H9 (cell line): ENCODE results near the gene INO80. TPM values are rescaled to one million over a fixed set of nuclear protein-coding genes. Genes with fewer than 3 reads are reported as not detected.
A peak's percentile ranks its signal among the peaks of the same experiment; 100 is the strongest.

Experiments used
- DNase-seq: peaks from one replicate; pipeline ENCODE4 v3.0.0-alpha.2; 2017
- H2AFZ ChIP-seq: one replicate; pipeline ENCODE4 v1.6.1; 2013; ENCODE audit warnings: mild to moderate bottlenecking, low read length, control low read depth, moderate library complexity
- H2AK5ac ChIP-seq: 2 replicates; pipeline ENCODE4 v1.6.1; 2013; ENCODE audit warnings: low read length, control low read depth, mixed read lengths; ENCODE audit not compliant: insufficient read length
- H2BK120ac ChIP-seq: one replicate; pipeline ENCODE4 v1.6.1; 2013; ENCODE audit warnings: low read depth, mild to moderate bottlenecking, low read length, control low read depth, inconsistent platforms; ENCODE audit not compliant: poor library complexity, severe bottlenecking
- H2BK12ac ChIP-seq: 2 replicates; pipeline ENCODE4 v1.6.1; 2013; ENCODE audit warnings: low read length, control low read depth, mixed read lengths, low read depth; ENCODE audit not compliant: insufficient read length
- H2BK15ac ChIP-seq: 2 replicates; pipeline ENCODE4 v1.6.1; 2013; ENCODE audit warnings: low read depth, low read length, control low read depth
- H2BK20ac ChIP-seq: one replicate; pipeline ENCODE4 v1.6.1; 2013; ENCODE audit warnings: low read depth, mild to moderate bottlenecking, low read length, control low read depth, inconsistent platforms; ENCODE audit not compliant: poor library complexity, severe bottlenecking
- H2BK5ac ChIP-seq: 2 replicates; pipeline ENCODE4 v1.6.1; 2013; ENCODE audit warnings: low read length, control low read depth, mixed read lengths; ENCODE audit not compliant: insufficient read length
- H3K14ac ChIP-seq: 2 replicates; pipeline ENCODE4 v1.6.1; 2013; ENCODE audit warnings: low read length, control low read depth; ENCODE audit not compliant: insufficient read depth
- H3K18ac ChIP-seq: 2 replicates; pipeline ENCODE4 v1.6.1; 2013; ENCODE audit warnings: low read depth, mild to moderate bottlenecking, mixed read lengths, low read length, control low read depth; ENCODE audit not compliant: insufficient read length
- H3K23ac ChIP-seq: 2 replicates; pipeline ENCODE4 v1.6.1; 2013; ENCODE audit warnings: low read length, control low read depth, mixed read lengths, low read depth; ENCODE audit not compliant: insufficient read length
- H3K23me2 ChIP-seq: 2 replicates; pipeline ENCODE4 v1.6.1; 2013; ENCODE audit warnings: low read depth, mild to moderate bottlenecking, mixed read lengths, low read length, control low read depth; ENCODE audit not compliant: insufficient read length, poor library complexity, severe bottlenecking
- H3K27ac ChIP-seq: 2 replicates; pipeline ENCODE4 v1.5.1; 2013; ENCODE audit warnings: low read length, control low read depth, mixed read lengths, low read depth; ENCODE audit not compliant: insufficient read length
- H3K27me3 ChIP-seq: 2 replicates; pipeline ENCODE4 v1.6.1; 2013; ENCODE audit warnings: low read length, control low read depth, inconsistent platforms; ENCODE audit not compliant: insufficient read depth
- H3K4ac ChIP-seq: 2 replicates; pipeline ENCODE4 v1.6.1; 2013; ENCODE audit warnings: low read depth, mild to moderate bottlenecking, control low read depth, inconsistent platforms, low read length, moderate library complexity
- H3K4me1 ChIP-seq: 2 replicates; pipeline ENCODE4 v1.6.1; 2013; ENCODE audit warnings: low read length, control low read depth, inconsistent platforms; ENCODE audit not compliant: insufficient read depth
- H3K4me2 ChIP-seq: 2 replicates; pipeline ENCODE4 v1.6.1; 2013; ENCODE audit warnings: low read length, control low read depth, mixed read lengths; ENCODE audit not compliant: insufficient read length, insufficient read depth
- H3K56ac ChIP-seq: 2 replicates; pipeline ENCODE4 v1.6.1; 2013; ENCODE audit warnings: low read depth, mild to moderate bottlenecking, mixed read lengths, low read length, control low read depth; ENCODE audit not compliant: insufficient read length
- H3K79me1 ChIP-seq: 2 replicates; pipeline ENCODE4 v1.6.1; 2013; ENCODE audit warnings: low read depth, mild to moderate bottlenecking, moderate library complexity, low read length, control low read depth, inconsistent platforms; ENCODE audit not compliant: insufficient read depth, poor library complexity, severe bottlenecking
- H3K79me2 ChIP-seq: 2 replicates; pipeline ENCODE4 v1.6.1; 2013; ENCODE audit warnings: low read length, control low read depth, inconsistent platforms; ENCODE audit not compliant: insufficient read depth
- H3K9ac ChIP-seq: 2 replicates; pipeline ENCODE4 v1.6.1; 2013; ENCODE audit warnings: low read length, control low read depth, mixed read lengths; ENCODE audit not compliant: insufficient read length; ENCODE audit errors: extremely low read depth
- H3K9me3 ChIP-seq: one replicate; pipeline ENCODE4 v1.6.1; 2013; ENCODE audit warnings: low read depth, low read length, inconsistent platforms; ENCODE audit not compliant: control insufficient read depth
- H3T11ph ChIP-seq: one replicate; pipeline ENCODE4 v1.6.1; 2013; ENCODE audit warnings: mild to moderate bottlenecking, low read length, control low read depth, inconsistent platforms
- H4K20me1 ChIP-seq: one replicate; pipeline ENCODE4 v1.6.1; 2013; ENCODE audit not compliant: control insufficient read depth, insufficient read length, insufficient read depth
- H4K5ac ChIP-seq: 2 replicates; pipeline ENCODE4 v1.6.1; 2013; ENCODE audit warnings: low read depth, mild to moderate bottlenecking, mixed read lengths, low read length, control low read depth; ENCODE audit not compliant: insufficient read length
- H4K8ac ChIP-seq: replicated peaks from 2 replicates; pipeline ENCODE4 v1.6.1; 2013; ENCODE audit warnings: low read length, control low read depth, mixed read lengths, low read depth; ENCODE audit not compliant: insufficient read length
- H4K91ac ChIP-seq: 2 replicates; pipeline ENCODE4 v1.6.1; 2013; ENCODE audit warnings: low read depth, mild to moderate bottlenecking, moderate library complexity, mixed read lengths, low read length, control low read depth; ENCODE audit not compliant: insufficient read length
- H3K27ac Mint-ChIP-seq, 3 experiments: 2 replicates in 2 of 3; 3 replicates in 1 of 3; pipeline ENCODE4 v1.8.0; 2020 to 2021; ENCODE audit warnings: mixed read lengths in 3 of 3, mild to moderate bottlenecking in 1 of 3, moderate library complexity in 1 of 3
- H3K27me3 Mint-ChIP-seq: 2 replicates; pipeline ENCODE4 v1.8.0; 2021; ENCODE audit warnings: low read depth, mild to moderate bottlenecking, moderate library complexity, mixed read lengths
- H3K36me3 Mint-ChIP-seq, 3 experiments: 2 replicates in 2 of 3; 3 replicates in 1 of 3; pipeline ENCODE4 v1.8.0; 2020 to 2021; ENCODE audit warnings: low read depth in 3 of 3, mixed read lengths in 3 of 3; ENCODE audit not compliant: insufficient read depth in 1 of 3
- H3K4me1 Mint-ChIP-seq, 2 experiments: 2 replicates each; pipeline ENCODE4 v1.8.0; 2020; ENCODE audit warnings: mixed read lengths in 2 of 2
- H3K4me3 Mint-ChIP-seq, 2 experiments: 2 replicates in 1 of 2; 3 replicates in 1 of 2; pipeline ENCODE4 v1.8.0; 2020 to 2021; ENCODE audit warnings: mild to moderate bottlenecking in 2 of 2, mixed read lengths in 2 of 2, moderate library complexity in 1 of 2
- H3K9me3 Mint-ChIP-seq, 2 experiments: 2 replicates in 1 of 2; 3 replicates in 1 of 2; pipeline ENCODE4 v1.8.0; 2020; ENCODE audit warnings: mild to moderate bottlenecking in 2 of 2, mixed read lengths in 2 of 2, moderate library complexity in 1 of 2
- CTCF ChIP-seq: fragments of 200-600 bp; sonication (generic); conservative IDR thresholded peaks from 3 replicates; pipeline ENCODE4 v1.8.0; 2021; ENCODE audit warnings: antibody characterized with exemption, mild to moderate bottlenecking
- WGBS: extraction: QIAGEN DNeasy Blood & Tissue Kit; methylation state at CpG from one replicate; pipeline ENCODE4 v1.1.7; 2013; ENCODE audit warnings: missing lambda C conversion rate, low lambda C conversion rate, mixed read lengths; ENCODE audit not compliant: insufficient read length; ENCODE audit errors: extremely low coverage; 5-methylcytosine and 5-hydroxymethylcytosine counted together
- total RNA-seq: library from RNA; stranded (reverse); gene quantifications from 2 replicates; pipeline ENCODE4 v1.2.1, GENCODE V29; 2021

INO80 gene
- total RNA-seq, 1 experiment from 2014 or later, result 29.2 TPM

DNA sequence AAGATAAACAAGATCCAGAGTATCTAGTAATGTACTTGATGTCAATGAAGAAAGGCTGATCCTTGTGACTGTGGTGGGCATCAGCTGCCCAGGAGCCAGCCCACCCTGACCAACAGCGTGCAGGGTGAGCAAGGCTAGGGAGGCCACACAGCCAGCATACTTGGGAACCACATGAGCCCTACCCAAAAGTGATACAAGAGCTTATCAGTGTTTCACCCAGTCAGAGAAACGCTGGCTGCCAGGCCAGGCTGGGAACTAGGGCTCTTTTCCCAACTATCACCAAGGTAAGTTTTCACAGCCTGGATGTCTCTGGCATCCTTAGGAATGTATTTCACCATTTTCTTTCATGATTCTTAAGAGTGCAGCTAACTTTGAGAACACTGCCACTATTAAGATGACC lies 137.9 kb downstream of the INO80 start:
- H3K79me1 ChIP-seq, result no peaks in the 10 kb centered on the region
- H3K23ac ChIP-seq, result no peak overlapping the region
- H3K4me2 ChIP-seq, result no peak overlapping the region
- Mint-ChIP-seq H3K4me1 (no peaks in the 10 kb centered on the region), H3K4me3 (no peak overlapping the region), H3K9me3 (no peaks in the 10 kb centered on the region), H3K27me3 (no peaks in the 10 kb centered on the region), H3K36me3 (peaks cover 27 to 74% (median 66%) of the 10 kb centered on the region in 3 experiments), H3K27ac (0 out of 7 replicates have a peak overlapping the region, but pooled peaks of 1 of the 3 experiments have one; percentile 42)
- no peak overlapping the region for H2BK120ac ChIP-seq
- no peak overlapping the region for H2BK12ac ChIP-seq
- H4K8ac ChIP-seq, result no peak overlapping the region
- H2AFZ ChIP-seq, result no peak overlapping the region
- no peaks in the 10 kb centered on the region for H3K4me1 ChIP-seq
- TF ChIP-seq CTCF, result no peak
- no peak overlapping the region for H2BK5ac ChIP-seq
- no peak overlapping the region for H4K91ac ChIP-seq
- no peak overlapping the region for H3K4ac ChIP-seq
- no peaks in the 10 kb centered on the region for H3K23me2 ChIP-seq
- H3K9ac ChIP-seq, result no peak overlapping the region
- no peak for DNase-seq
- H3K14ac ChIP-seq, result no peak overlapping the region
- H4K20me1 ChIP-seq, result no peaks in the 10 kb centered on the region
- no peak overlapping the region for H2BK15ac ChIP-seq
- WGBS, result no CpG with 5 or more reads among the region's 2 CpGs
- H2AK5ac ChIP-seq, result no peak overlapping the region
- H3T11ph ChIP-seq, result no peak overlapping the region
- H4K5ac ChIP-seq, result no peak overlapping the region
- no peaks in the 10 kb centered on the region for H3K79me2 ChIP-seq
- no peaks in the 10 kb centered on the region for H3K9me3 ChIP-seq
- H2BK20ac ChIP-seq, result no peak overlapping the region
- no peaks in the 10 kb centered on the region for H3K27me3 ChIP-seq
- H3K27ac ChIP-seq, result no peak overlapping the region
- H3K18ac ChIP-seq, result no peak overlapping the region
- no peak overlapping the region for H3K56ac ChIP-seq
